ENCODE measurements around the gene C9orf43.

The C9orf43 gene

GRCh38 chr9:113454914-113455761, 44.6 kb downstream of the C9orf43 start:
- Histone ChIP-seq H3K27me3 (ENCODE audit: insufficient read depth, poor library complexity, severe bottlenecking) (no peaks in the 10 kb centered on the region), H3K4me1 (ENCODE audit: insufficient read depth, poor library complexity, severe bottlenecking) (no peaks in the 10 kb centered on the region), H3K27ac (ENCODE audit: poor library complexity, severe bottlenecking) (no peak overlapping the region), H3K4me3 (ENCODE audit: severe bottlenecking) (no peak overlapping the region), H3K36me3 (ENCODE audit: low read depth) (no peaks in the 10 kb centered on the region), H3K9me3 (ENCODE audit: severe bottlenecking) (no peaks in the 10 kb centered on the region)
- no peak for TF ChIP-seq CTCF (IDR thresholded peaks at IDR 0.05; ENCODE audit: poor library complexity, severe bottlenecking)
- DNase-seq (ENCODE audit: low spot score) (no peak), ATAC-seq (ENCODE audit: low read depth) (peak; percentile 58; the same call in 2 of the 3 replicates)

DNA sequence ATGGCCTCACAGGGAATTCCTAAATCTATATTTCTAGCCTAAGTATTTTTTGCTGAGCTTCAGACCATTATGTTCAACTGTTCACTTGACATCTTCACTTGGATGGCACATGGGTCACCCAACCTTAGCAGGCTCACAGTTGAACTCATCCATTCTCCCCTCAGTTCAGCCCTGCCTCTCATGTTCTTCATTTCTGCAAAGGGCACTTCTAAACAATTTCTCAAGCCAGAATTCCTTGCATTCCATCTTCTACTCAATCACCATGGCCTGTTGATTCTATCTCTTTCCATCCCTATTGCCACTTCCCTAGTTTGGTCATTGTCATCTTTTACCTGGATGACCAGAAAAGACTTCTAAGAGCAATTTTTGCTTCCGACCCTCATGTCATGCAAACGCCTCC, 45.7 kb downstream of the C9orf43 start:
- Histone ChIP-seq H3K9me3 (ENCODE audit: severe bottlenecking) (no peaks in the 10 kb centered on the region), H3K4me1 (ENCODE audit: insufficient read depth, poor library complexity, severe bottlenecking) (no peaks in the 10 kb centered on the region), H3K4me3 (ENCODE audit: severe bottlenecking) (no peak overlapping the region), H3K27ac (ENCODE audit: poor library complexity, severe bottlenecking) (no peak overlapping the region), H3K27me3 (ENCODE audit: insufficient read depth, poor library complexity, severe bottlenecking) (no peaks in the 10 kb centered on the region), H3K36me3 (ENCODE audit: low read depth) (no peaks in the 10 kb centered on the region)
- no peak for TF ChIP-seq CTCF (IDR thresholded peaks at IDR 0.05; ENCODE audit: poor library complexity, severe bottlenecking)
- no peak for ATAC-seq (ENCODE audit: low read depth)
- no peak for DNase-seq (ENCODE audit: low spot score)

DNA sequence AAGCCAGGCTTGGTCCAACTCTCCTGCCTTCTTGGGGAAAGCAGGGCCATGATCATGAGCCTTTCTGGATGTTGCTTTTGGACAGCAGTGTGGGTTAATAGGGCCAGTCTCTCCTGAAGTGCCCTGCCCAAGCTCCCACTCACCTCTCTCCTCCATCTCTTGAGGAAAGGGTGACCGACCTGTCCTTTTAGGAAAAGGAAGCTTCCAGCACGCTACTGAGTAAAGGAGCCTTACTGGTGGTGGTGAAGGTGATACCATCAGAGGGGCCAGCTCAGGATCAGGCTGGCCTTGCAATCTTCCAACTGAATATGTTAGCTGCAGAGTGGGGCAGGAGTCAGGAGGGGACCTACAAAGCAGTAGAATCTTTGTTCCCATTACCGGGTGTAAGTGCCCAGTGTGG, 50.7 kb downstream of the C9orf43 start:
- no peak overlapping the region for H3K27ac ChIP-seq (ENCODE audit: poor library complexity, severe bottlenecking)
- no peak overlapping the region for H3K4me3 ChIP-seq (ENCODE audit: severe bottlenecking)
- H3K36me3 ChIP-seq (ENCODE audit: low read depth) = no peaks in the 10 kb centered on the region
- no peak for DNase-seq (ENCODE audit: low spot score)
- ATAC-seq (ENCODE audit: low read depth) = no peak
- H3K4me1 ChIP-seq (ENCODE audit: insufficient read depth, poor library complexity, severe bottlenecking) = no peaks in the 10 kb centered on the region
- H3K27me3 ChIP-seq (ENCODE audit: insufficient read depth, poor library complexity, severe bottlenecking) = peaks cover 12% of the 10 kb centered on the region
- TF ChIP-seq CTCF (IDR thresholded peaks at IDR 0.05; ENCODE audit: poor library complexity, severe bottlenecking) = no peak
- no peaks in the 10 kb centered on the region for H3K9me3 ChIP-seq (ENCODE audit: severe bottlenecking)

DNA sequence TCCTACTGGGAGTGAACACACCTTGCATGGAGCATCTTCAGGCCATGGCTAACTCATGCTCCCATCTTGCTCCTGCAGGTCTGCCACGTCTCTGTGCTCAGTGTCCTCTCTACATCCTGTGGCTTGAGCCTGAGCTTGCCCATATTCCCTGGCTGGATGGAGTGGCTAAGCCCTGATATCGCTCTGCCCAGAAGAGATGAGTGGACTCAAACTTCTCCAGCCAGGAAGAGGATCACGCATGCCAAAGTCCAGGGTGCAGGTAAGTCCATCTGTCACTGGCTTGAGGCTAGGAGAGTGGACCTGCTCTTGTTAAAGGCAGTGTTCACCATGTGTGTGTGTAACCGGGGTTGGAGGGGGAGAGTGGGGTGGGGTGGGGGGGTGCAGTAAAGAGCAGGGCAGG, 51.4 kb downstream of the C9orf43 start:
- no peak for ATAC-seq (ENCODE audit: low read depth)
- no peaks in the 10 kb centered on the region for H3K36me3 ChIP-seq (ENCODE audit: low read depth)
- peaks cover 12% of the 10 kb centered on the region for H3K27me3 ChIP-seq (ENCODE audit: insufficient read depth, poor library complexity, severe bottlenecking)
- no peak for DNase-seq (ENCODE audit: low spot score)
- no peak overlapping the region for H3K27ac ChIP-seq (ENCODE audit: poor library complexity, severe bottlenecking)
- H3K4me3 ChIP-seq (ENCODE audit: severe bottlenecking) = no peak overlapping the region
- H3K9me3 ChIP-seq (ENCODE audit: severe bottlenecking) = no peaks in the 10 kb centered on the region
- no peak for TF ChIP-seq CTCF (IDR thresholded peaks at IDR 0.05; ENCODE audit: poor library complexity, severe bottlenecking)
- H3K4me1 ChIP-seq (ENCODE audit: insufficient read depth, poor library complexity, severe bottlenecking) = no peaks in the 10 kb centered on the region

GRCh38 chr9:113462781-113463286, 52.3 kb downstream of the C9orf43 start:
- Histone ChIP-seq H3K4me3 (ENCODE audit: severe bottlenecking) (no peak overlapping the region), H3K9me3 (ENCODE audit: severe bottlenecking) (no peaks in the 10 kb centered on the region), H3K4me1 (ENCODE audit: insufficient read depth, poor library complexity, severe bottlenecking) (no peaks in the 10 kb centered on the region), H3K36me3 (ENCODE audit: low read depth) (no peaks in the 10 kb centered on the region), H3K27me3 (ENCODE audit: insufficient read depth, poor library complexity, severe bottlenecking) (peaks cover 12% of the 10 kb centered on the region), H3K27ac (ENCODE audit: poor library complexity, severe bottlenecking) (no peak overlapping the region)
- ATAC-seq (ENCODE audit: low read depth) = no peak
- no peak for TF ChIP-seq CTCF (IDR thresholded peaks at IDR 0.05; ENCODE audit: poor library complexity, severe bottlenecking)
- DNase-seq (ENCODE audit: low spot score) = no peak
